Measurements from ENCODE around the gene AK1. TPM values are rescaled to one million over a fixed set of nuclear protein-coding genes. Genes with fewer than 3 reads are reported as not detected.

Gene AK1
- polyA plus RNA-seq, 1 experiment: 102 TPM

- CTCF ChIA-PET: interaction anchor here (0.7 to 2.3 kb wide), 6 partner anchors 9 to 101 kb away, joined by 3 to 9 read pairs (median 4); partner anchors contain the start of genes ENG, ST6GALNAC4 and TOR2A
- Histone ChIP-seq H3K36me3 (ENCODE audit: control insufficient read depth, insufficient read depth, low read length) (no peaks in the 10 kb centered on the region), H3K27me3 (ENCODE audit: control insufficient read depth, insufficient read depth, low read length) (no peaks in the 10 kb centered on the region), H3K4me3 (ENCODE audit: low read depth, low read length) (no peak overlapping the region)
- POLR2A ChIA-PET: no interaction called here
- no peak for TF ChIP-seq CTCF (IDR thresholded peaks at IDR 0.05; ENCODE audit: insufficient read depth, low read depth, low read length)
- DNase-seq (ENCODE audit: low read depth): no peak
Observed at GRCh38 chr9:127835991-127836516, 41.4 kb downstream of the AK1 start.

- TF ChIP-seq CTCF (IDR thresholded peaks at IDR 0.05; ENCODE audit: insufficient read depth, low read depth, low read length): no peak
- CTCF ChIA-PET: no interaction called here
- no peak overlapping the region for H3K4me3 ChIP-seq (ENCODE audit: low read depth, low read length)
- no peaks in the 10 kb centered on the region for H3K27me3 ChIP-seq (ENCODE audit: control insufficient read depth, insufficient read depth, low read length)
- H3K36me3 ChIP-seq (ENCODE audit: control insufficient read depth, insufficient read depth, low read length): no peaks in the 10 kb centered on the region
- peak; percentile 20 for DNase-seq (ENCODE audit: low read depth)
- POLR2A ChIA-PET: no interaction called here
Observed at GRCh38 chr9:127833555-127833954, 43.9 kb downstream of the AK1 start.

- no peak for TF ChIP-seq CTCF (IDR thresholded peaks at IDR 0.05; ENCODE audit: insufficient read depth, low read depth, low read length)
- ChIA-PET CTCF (interaction anchor here (0.7 kb wide), 1 partner anchor 284 kb away, joined by 3 read pairs; no protein-coding TSS in a partner anchor), POLR2A (no interaction called here)
- H3K27me3 ChIP-seq (ENCODE audit: control insufficient read depth, insufficient read depth, low read length): no peaks in the 10 kb centered on the region
- no peak for DNase-seq (ENCODE audit: low read depth)
- H3K4me3 ChIP-seq (ENCODE audit: low read depth, low read length): no peak overlapping the region
- no peaks in the 10 kb centered on the region for H3K36me3 ChIP-seq (ENCODE audit: control insufficient read depth, insufficient read depth, low read length)
Observed at GRCh38 chr9:127832248-127832647, 45.2 kb downstream of the AK1 start.

GRCh38 chr9:127829205-127829906 lies 48.1 kb downstream of the AK1 start:
- CTCF ChIA-PET: interaction anchor here (0.8 to 1.6 kb wide), 2 partner anchors 10 to 15 kb away, joined by 3 to 5 read pairs; no protein-coding TSS in a partner anchor
- H3K4me3 ChIP-seq (ENCODE audit: low read depth, low read length): no peak overlapping the region
- TF ChIP-seq CTCF (IDR thresholded peaks at IDR 0.05; ENCODE audit: insufficient read depth, low read depth, low read length): no peak
- peaks cover 16% of the 10 kb centered on the region for H3K36me3 ChIP-seq (ENCODE audit: control insufficient read depth, insufficient read depth, low read length)
- POLR2A ChIA-PET: no interaction called here
- H3K27me3 ChIP-seq (ENCODE audit: control insufficient read depth, insufficient read depth, low read length): no peaks in the 10 kb centered on the region
- DNase-seq (ENCODE audit: low read depth): no peak

GRCh38 chr9:127828262-127829031 lies 49.0 kb downstream of the AK1 start:
- peak; percentile 11 for DNase-seq (ENCODE audit: low read depth)
- ChIA-PET POLR2A (no interaction called here), CTCF (interaction anchor here (0.8 to 1.6 kb wide), 4 partner anchors 9 to 42 kb away, joined by 3 to 5 read pairs (median 4); no protein-coding TSS in a partner anchor)
- H3K27me3 ChIP-seq (ENCODE audit: control insufficient read depth, insufficient read depth, low read length): no peaks in the 10 kb centered on the region
- H3K4me3 ChIP-seq (ENCODE audit: low read depth, low read length): peak overlapping the region; percentile 2; the same call in 1 of the 2 replicates
- H3K36me3 ChIP-seq (ENCODE audit: control insufficient read depth, insufficient read depth, low read length): peaks cover 19% of the 10 kb centered on the region
- TF ChIP-seq CTCF (IDR thresholded peaks at IDR 0.05; ENCODE audit: insufficient read depth, low read depth, low read length): peak; percentile 25; the same call in 1 of the 2 replicates

Data from BJ (cell line).